CD4-positive, alpha-beta T cell treated with Interleukin-15 for 4 hours (primary cell): ENCODE results near the gene ASZ1.

Experiments used
- DNase-seq: peaks from one replicate; pipeline ENCODE4 v3.0.0-alpha.2; 2020; ENCODE audit warnings: low spot score

Gene ASZ1

DNA sequence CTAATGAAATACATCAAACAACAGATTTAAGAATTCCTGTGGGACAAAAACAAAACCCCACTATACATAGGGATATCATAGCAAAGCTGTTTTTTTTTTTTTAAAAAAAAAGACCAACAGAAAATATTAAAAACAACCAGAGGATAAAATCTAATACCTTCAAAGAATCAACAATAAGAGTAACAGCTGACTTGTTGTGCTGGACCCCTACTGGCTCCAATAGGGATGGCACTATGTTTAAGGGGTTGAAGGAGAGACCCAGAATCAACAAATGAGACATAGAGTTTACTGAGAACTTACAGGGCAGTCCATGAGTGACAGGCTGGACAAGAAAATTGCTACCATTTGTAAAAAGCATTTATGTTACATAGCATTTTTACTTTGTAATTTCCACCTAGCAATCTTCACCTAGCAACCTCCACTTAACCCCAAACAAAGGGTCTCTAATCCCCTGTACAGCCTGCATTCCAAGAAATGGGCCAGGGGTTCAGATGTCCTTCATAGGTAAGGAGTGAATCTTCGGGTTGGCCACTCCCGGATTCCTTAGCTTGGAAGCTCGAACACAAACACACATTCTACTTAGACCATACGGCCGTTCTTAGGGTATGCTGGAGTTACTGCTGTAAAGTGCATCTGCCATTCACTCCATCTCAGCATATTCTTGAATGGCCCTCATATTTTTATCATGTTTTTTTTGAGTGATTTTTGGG is 25.8 kb downstream of the ASZ1 start:
- DNase-seq = no peak

DNA sequence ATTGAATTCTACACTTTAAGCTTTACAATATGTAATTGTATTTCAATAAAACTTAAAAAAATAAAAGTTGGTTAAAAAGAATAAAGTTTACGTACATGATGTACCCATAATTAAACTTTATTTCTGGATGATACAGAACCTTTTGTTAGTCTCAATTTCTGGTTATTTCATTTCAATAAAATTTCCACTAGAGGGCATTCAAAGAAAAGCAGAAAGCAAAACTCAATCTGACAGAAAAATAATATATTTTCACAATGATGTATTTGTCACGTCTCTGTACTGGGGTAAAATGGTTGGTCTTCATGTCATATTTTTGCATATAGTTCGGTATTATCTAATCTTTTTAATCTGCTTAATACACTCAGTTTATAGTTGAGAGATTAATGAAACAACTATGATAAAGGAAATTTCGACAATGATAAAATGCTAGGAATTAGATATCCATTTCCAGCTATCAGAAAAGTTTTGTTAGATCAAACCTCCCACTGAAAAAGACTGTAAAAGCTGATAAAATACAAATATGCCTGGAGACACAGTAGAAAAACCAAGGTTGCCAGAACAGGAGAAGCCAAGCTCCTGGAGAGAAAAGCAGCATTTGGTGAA is 27.4 kb downstream of the ASZ1 start:
- no peak for DNase-seq

GRCh38 chr7:117395743-117396142 is 31.6 kb downstream of the ASZ1 start:
- no peak for DNase-seq

DNA sequence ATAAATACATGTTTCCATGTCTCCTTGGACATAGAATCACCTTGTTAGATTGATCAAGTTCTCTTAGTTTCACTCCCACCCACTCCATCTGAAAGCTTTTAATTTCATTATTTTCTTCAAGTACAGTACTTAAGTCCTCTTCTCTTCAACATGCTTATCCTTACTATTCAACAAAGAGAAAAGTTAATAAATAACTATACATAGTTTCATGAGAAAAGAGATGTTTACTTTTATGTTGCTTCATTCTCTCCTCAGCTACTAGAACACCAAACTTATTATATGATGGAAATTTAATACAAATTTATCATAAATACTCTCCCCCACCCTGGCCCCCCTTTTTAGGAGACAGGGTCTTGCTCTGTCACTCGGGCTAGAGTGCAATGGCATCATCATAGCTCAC is 33.5 kb downstream of the ASZ1 start:
- no peak for DNase-seq

DNA sequence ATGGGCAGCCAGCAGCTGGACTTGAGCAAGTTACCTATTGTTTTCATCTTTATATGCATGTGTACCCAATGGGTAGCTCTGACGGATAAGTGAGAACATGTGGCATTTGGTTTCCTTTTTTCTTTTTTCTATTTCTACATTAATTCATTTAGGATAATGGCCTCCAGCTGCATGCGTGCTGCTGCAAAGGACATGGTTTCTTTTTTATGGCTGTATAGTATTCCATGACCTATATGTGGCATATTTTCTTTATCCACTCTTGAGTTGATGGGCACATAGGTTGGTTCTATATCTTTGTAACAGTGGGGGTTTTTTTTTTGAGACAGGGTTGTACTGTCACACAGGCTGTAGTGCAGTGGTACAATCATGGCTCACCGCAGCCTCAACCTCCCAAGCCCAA is 37.4 kb downstream of the ASZ1 start:
- DNase-seq = no peak

GRCh38 chr7:117386110-117386706 is 41.1 kb downstream of the ASZ1 start:
- DNase-seq = no peak

GRCh38 chr7:117385363-117386109 is 41.8 kb downstream of the ASZ1 start:
- DNase-seq = no peak

DNA sequence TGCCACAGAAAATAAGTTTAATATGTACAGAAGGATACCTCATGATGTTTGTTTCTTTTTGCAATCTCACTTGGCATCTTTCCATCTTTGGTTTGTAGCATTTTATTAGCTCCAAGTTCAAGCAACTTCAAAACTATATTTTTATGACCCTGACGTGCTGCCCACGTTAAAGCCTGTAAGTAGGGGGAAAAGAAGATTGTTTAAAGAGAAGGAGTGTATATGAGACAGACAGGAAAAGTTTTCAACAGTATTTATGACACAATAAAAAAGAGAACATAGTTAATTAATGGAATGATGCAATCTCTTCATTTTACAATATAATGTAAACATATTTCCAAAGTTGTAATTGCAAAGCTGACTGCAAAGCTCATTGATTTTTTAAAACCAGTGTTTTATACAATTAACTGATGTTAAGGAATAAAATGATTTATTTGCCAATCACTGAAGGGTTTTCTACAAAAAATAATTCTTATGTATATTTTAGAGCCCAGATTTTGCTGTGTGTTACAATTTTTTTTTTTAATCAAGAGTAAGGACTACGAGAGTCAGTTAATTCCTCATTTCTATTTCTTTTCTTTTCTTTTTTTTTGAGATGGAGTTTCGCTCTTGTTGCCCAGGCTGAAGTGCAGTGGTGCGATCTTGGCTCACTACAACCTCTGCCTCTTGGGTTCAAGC is 42.5 kb downstream of the ASZ1 start:
- no peak for DNase-seq

- no peak for DNase-seq
Observed at GRCh38 chr7:117383483-117384189, 43.7 kb downstream of the ASZ1 start.

DNA sequence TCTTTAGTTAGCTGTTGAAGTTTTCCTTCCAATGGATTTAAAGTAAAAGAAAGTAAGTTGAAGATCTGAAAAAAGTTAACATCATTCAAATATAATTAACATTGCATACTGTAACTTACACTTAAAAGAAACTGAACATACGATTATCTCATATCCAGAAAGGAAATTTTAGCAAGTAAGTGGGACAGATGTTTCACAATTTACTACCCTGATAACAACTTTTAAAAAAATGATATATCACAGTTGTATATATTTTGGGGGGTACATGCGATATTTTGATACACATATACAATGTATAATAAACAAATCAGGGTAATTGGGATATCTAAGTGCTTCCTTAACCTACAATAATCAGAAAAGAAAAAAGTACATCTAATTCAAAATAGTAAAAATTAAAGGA is 44.2 kb downstream of the ASZ1 start:
- DNase-seq = no peak

GRCh38 chr7:117381362-117381761 is 45.9 kb downstream of the ASZ1 start:
- DNase-seq = no peak

DNA sequence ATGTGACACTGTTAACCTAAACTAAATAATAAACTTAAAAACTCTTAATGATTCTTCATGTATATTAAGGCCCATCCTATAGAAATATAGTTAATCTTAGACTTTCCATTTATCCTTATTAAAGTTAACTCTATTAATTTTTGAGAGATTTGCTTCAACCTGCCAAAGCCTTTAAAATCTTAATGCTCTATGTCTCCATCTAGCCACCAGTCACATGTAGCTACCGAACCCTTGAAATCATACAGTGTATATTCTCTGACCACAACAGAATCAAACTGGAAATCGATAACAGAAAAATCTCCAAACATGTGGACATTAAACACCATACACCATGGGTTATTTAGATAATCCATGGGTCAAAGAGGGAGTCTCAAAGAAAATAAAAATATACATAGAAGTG is 51.9 kb downstream of the ASZ1 start:
- no peak for DNase-seq

DNA sequence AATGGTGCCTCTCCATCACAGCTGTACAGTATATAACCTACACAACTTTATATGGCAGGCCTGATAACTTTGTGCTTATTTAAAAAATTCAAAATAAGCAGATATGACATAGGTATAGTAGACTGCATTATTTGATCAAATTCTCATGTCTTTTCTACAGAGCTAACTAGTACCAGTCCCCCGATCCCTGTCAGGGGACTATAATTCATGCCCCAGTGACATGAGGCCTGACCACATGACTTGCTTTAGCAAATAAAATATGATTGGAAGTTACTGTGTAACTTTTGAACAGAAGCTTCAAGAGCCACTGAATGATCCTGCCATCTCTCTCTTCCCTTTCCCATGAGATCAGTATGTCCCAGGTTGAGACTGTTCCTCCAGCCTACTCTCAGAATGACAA is 55.2 kb downstream of the ASZ1 start:
- DNase-seq = no peak

GRCh38 chr7:117364339-117365080 is 62.8 kb downstream of the ASZ1 start:
- no peak for DNase-seq

- no peak for DNase-seq
Observed at GRCh38 chr7:117362294-117362888, 64.9 kb downstream of the ASZ1 start.

DNA sequence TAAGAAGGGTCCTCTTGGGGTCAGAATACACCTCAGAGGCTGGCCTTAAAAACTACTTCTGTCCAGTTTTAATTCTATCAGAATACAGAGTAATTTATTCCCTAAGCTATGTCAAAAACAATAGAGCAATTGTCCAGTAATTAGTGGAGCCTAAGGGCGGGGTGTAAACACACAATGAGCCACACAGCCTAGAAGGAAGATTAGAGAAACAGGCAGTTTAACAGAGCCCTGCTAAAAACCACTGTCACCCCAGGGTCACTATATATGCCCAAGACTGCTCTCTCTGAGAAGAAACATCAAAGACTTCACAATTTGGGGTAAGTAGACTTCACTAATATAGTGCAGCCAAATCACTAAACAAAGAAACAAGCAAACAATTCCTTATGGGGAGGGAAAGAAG is 77.3 kb downstream of the ASZ1 start:
- DNase-seq = no peak

- no peak for DNase-seq
Observed at GRCh38 chr7:117349570-117349969, 77.7 kb downstream of the ASZ1 start.

DNA sequence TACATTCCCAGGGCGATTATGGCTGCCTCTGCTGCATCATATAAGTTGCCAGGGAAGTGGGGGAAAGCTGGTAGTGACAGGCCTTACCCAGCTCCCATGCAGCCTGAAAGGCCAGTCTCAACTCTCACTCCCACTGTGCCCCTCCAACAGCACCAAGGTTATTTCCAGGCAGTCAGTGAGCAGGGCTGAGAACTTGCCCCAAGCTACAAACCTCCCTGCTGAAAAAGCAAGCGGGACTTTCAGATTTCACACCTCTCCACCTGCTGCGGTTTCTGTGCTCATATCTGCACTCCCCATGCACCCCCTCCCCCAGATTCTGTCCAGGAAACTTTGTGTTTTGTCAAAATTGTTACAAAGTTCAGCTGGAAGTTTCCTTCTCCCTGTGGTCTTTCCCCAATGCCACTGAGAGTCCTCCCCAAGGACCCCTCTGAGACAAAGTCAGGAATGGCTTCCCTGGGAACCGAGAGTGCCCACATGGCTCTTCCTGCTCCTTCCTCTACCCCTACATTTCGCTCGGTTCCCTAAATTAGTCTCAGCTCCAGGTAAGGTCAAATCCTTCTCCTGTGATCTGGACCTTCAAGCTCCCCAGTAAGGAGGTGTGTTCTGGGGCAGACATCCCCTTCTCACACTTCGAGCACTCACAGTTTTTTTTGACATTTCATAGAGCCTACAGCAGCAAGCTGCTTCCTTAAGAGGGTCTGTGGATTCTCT is 79.2 kb downstream of the ASZ1 start:
- DNase-seq = no peak

GRCh38 chr7:117347480-117347879 is 79.8 kb downstream of the ASZ1 start:
- no peak for DNase-seq

DNA sequence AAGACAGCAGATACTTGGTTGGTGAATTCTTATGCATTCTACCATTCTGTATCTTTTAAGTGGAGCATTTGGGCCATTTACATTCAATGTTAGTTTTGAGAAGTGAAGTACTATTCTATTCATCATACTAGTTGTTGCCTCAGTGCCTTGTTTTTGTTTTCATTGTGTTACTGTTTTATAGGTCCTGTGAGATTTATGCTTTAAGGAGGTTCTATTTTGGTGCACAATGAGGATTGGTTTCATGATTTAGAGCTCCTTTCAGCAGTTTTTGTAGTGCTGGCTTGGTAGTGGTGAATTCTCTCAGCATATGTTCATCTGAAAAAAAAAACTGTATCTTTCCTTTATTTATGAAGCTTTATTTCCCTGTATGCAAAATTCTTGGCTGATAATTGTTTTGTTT is 81.1 kb downstream of the ASZ1 start:
- DNase-seq = no peak
